NCI-H345 treated with DMSO at 0.1 percent for 48 hours (cell line): ENCODE results near the gene KRT79.
"Not testable (repeated sequence)": the region's sequence is repeated elsewhere in the genome, so short reads cannot be mapped to it uniquely, and the experiment has no call there.

ENCODE experiments used
- DNase-seq: peaks from one replicate; lab custom pipeline; 2025; ENCODE audit not compliant: unreplicated experiment; lab: John Stamatoyannopoulos, UW

The KRT79 gene

GRCh38 chr12:52861511-52861910 is 27.4 kb upstream of the KRT79 start:
- DNase-seq: no peak

- no peak for DNase-seq
These were observed 26.2 kb upstream of the KRT79 start for GRCh38 chr12:52860102-52860823.

DNA sequence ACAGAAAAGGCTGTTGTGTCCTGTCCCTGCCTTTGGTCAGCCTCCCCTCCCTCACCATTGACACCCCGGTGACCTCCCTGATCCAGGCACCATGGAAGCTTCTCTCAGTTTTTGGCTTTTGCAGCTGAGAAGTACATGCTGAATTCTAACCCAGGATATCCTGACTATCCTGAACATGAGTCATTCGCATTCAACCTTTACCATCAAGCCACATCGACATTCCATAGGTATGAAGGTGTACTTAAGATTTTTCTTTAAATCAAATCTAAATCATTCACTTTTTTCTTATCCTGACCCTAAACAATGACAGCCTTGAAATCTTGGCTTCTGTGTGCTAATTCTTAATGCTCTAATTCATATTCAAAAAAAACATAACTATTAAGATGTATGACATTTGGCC is 23.4 kb upstream of the KRT79 start:
- DNase-seq: no peak

- DNase-seq: no peak
These were observed 22.7 kb upstream of the KRT79 start for GRCh38 chr12:52856787-52857186.

DNA sequence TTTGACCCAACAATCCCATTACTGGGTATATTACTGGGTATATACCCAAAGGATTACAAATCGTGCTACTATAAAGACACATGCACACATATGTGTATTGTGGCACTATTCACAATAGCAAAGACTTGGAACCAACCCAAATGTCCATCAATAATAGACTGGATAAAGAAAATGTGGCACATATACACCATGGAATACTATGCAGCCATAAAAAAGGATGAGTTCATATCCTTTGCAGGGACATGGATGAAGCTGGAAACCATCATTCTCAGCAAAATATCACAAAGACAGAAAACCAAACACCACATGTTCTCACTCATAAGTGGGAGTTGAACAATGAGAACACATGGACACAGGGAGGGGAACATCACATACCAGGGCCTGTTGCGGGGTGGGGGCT is 22.0 kb upstream of the KRT79 start:
- DNase-seq: not testable (repeated sequence)

GRCh38 chr12:52851787-52852186 is 17.7 kb upstream of the KRT79 start:
- no peak for DNase-seq

DNA sequence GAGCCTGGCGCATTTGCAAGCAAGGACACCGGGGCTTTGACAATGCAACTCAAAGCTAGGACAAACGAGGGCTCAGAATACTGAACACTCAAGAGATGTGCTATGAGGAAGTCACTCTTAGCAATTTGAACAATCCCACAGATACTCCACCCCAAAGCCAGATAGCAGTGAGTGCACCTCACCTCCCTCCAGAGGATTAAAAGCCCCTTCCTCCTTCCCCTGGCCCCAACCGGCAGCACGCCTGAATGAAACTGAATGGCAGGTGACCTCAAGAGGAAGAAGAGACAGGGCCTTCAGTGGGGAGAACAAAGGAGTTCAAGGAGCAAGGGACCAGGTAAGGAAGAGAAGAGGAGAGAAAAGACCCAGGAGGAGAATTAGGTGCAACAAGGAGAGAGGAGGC is 16.6 kb upstream of the KRT79 start:
- DNase-seq: no peak

- no peak for DNase-seq
These were observed 15.4 kb upstream of the KRT79 start for GRCh38 chr12:52849511-52849910.

DNA sequence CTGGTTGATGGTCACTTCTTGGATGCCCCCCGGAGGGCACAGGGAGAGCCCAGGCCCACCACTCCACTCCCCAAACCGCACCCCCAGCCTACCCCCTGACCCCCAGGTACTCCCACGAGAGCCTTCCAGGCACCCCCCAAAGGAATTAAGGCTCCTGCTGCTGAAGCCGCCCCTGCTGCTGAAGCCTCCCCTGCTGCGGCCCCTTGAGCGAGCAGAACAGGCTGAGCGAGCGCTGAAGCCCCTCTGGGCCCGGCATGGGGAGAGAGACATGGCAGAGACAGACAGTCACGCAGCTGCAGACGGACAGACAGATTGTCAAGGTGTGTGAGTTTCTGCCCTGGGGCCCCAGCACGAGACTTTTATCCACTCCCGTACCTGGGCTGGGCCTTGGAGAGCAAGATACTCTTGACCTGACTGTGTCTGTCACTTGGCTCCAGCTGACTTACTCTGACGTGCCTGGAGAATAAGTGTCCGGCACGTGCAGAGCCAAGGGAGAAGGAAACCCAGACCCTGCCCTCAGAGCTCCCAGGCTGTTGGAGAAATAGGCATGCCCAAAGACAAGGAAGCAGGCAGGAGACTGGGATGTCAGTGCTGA is 14.6 kb upstream of the KRT79 start, which contains the start of gene KRT78:
Gene KRT78, minus strand, starts transcription at position 334 of the 595 bp plus-strand sequence. Its CDS starts 64 bp downstream, at position 270.
- no peak for DNase-seq

GRCh38 chr12:52847335-52848102 is 13.4 kb upstream of the KRT79 start:
- no peak for DNase-seq

- DNase-seq: no peak
These were observed 12.4 kb upstream of the KRT79 start for GRCh38 chr12:52846356-52846970.

DNA sequence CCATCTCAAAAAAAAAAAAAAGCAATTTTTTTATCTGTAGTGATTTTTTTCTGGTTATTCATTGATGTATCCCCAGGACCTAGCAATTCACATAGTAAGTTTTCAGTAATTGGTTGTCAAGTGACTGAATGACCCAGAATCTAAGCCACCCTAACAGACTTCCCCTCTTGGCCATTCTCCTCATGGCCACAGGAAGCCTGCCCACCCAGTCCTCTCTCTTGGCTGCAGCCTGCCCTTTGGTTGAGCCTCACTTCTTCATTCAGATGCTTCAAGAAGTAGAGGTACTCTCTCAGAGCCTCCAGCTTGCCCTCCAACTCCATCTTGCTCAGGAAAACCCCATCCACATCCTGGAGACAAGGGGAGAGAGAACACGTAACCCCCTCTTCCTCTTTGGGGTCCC is 11.8 kb upstream of the KRT79 start:
- no peak for DNase-seq

GRCh38 chr12:52844386-52844785 is 10.3 kb upstream of the KRT79 start:
- DNase-seq: no peak

DNA sequence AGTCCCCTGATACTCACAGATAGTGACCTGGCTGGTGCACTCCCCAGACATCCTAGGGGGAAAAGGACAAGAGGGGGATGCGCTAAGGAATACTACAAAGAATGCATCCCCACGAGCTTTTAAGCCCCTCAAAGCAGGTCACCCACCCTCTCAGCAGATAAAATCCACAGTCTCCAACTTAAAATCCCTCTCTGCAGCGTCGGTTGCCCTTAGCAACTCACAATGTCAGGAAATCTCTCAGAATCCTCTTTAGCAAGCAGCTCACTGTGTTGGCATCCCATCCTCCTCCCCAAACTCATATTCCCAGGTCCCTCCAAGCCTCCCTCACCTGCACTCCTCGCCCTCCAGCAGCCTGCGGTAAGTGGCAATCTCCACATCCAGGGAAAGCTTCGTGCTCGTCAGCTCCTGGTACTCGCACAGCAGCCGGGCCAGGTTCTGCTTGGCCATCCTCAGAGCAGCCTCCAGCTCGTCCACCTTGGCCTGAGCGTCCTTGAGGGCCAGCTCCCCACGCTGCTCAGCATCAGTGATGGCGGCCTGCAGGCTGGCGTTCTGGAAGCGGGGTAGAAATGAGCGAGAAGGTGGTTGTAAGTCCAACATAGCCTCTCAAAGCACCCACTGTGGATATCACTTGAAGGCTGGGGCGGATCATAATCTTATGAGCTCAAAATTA is 5.5 kb upstream of the KRT79 start:
- no peak for DNase-seq

DNA sequence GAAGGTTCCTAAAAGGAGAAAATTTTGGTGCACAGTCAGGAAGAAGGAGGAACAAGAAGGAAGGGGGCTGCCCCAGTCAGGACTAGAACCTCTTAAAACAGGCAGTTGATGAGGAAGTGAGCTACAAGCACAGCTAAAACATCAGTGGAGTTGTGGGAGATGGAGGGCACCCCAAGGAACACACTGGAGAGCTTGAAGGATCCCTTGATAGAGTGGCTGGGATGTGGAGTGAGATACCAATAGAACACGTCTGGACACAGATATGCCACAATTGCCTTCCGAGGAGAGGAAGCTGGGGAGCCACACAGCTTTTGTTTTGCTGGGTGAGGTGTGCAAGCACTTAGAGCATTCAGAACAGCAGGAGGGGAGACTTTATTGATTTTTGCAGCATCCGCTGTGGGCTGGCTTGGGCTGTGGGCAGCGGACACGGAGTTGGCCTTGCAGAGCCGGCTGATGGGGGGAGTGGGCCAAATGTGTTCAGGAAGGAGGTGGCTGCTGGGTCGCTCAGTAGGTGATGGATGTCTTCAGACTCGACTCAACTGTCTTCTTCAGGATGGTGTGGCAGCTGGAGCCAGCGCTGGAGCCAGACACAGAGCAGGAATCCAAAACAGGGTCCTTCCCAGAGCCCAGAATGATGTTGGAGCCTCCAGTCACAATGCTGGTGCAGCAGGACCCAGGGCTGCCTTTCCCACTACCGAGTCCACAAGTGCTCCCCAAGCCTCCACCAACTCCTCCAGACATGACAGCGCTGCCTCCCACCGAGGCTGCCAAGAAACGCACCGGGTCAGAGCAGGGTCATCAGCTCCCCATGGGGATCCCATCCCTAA is 4.7 kb upstream of the KRT79 start:
- DNase-seq: peak; percentile 39

DNA sequence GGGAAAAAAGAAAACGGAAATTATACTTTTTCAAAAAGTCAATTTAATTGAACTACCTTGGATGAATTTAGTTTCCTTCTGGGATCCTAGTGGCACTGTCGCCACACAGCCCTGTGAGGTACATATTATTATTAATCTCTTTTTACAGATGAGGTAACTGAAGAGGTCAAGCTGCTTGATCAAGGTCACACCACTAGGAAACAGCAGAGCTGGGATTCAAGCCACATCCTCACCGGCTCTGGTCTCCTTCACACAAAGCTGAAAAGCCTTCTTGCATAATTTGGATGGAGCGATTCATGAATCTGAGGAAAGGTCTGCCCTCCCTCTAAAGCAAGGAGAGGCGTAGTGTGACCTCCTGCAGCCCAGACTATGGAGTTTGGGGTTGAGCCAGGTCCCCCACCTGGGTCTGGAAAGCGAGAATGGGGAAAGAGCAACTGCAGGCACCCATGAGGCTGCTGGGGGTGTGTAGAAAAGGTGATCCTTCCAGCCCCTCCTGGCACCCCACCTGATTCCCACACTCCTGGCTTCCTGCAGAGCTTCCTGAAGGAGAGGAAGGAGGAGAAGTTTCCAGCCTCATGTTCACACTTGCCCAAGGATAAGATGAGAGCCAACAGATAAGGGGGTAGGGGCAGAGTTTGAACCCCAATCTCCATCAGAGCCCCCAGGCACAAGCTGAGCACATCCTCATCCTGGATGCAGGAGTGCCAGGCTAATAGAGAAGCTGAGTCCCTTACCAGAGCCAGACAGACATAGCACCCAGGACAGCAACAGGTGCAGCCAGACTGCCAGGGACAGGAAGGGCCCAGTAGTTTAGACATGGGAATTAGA is 3.9 kb upstream of the KRT79 start:
- DNase-seq: no peak

- DNase-seq: no peak
These were observed 3.3 kb upstream of the KRT79 start for GRCh38 chr12:52837413-52837741.

DNA sequence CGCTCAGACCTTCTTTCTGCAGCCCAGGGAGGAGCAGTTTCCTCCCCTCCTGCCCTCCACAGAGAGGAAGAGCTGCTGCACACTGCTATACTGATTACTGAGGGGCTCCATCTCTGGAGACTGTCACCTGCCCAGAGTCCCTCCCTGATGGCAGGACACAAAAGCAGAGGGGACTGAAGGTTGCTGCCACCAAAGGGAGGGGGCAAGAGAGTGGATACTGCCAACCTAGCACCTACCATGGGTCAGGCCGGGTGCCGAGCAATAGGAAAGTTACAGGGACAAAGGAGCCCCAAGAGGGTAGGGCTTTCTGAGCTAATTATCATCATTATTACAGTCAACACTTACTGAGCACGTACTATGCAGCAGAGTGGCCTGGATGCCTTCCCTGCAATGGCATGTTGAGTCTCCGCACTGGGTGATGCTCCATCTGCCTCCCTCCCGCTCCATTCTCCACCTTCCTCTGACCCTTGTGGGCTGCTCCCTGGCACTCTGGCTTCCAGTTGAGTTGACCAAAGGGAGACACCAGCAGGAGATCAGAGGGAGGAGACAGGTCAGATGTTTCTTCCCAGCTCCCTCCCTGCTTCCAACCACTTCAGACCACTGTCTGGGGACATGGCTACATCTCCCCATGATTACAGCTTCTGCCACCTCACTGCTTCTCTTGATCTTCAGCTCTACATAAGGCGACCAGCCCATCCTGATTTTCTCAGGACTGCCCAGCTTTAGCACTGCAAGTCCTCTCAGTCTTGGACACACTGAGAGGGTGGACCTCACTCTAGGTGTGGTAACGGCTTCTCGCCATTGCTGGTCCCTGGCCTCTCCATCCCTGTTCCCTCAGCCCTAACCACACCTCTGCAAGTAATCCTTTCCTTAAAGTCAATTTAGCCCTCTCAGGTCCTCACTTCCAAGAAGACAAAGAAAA is 2.6 kb upstream of the KRT79 start:
- DNase-seq: no peak
